GM21737 (cell line): ENCODE data around the gene CYP27C1.
"Not testable (repeated sequence)": the region's sequence is repeated elsewhere in the genome, so short reads cannot be mapped to it uniquely, and the experiment has no call there.

Experiments used
- ATAC-seq: cut with Tn5 transposase; IDR thresholded peaks from one replicate; pipeline ENCODE4 v1.9.1; 2021; ENCODE audit warnings: mild to moderate bottlenecking, moderate library complexity; ENCODE audit not compliant: unreplicated experiment

CYP27C1 gene

GRCh38 chr2:127225186-127225960, 5.3 kb upstream of the CYP27C1 start:
- no peak for ATAC-seq

GRCh38 chr2:127224135-127224534, 4.0 kb upstream of the CYP27C1 start:
- not testable (repeated sequence) for ATAC-seq

GRCh38 chr2:127220768-127221527, 849 bp upstream of the CYP27C1 start:
- ATAC-seq: no peak

GRCh38 chr2:127219171-127220070, 678 bp downstream of the CYP27C1 start:
- ATAC-seq: no peak

GRCh38 chr2:127218812-127219170, 1.3 kb downstream of the CYP27C1 start:
- ATAC-seq: no peak

GRCh38 chr2:127217470-127218325, 2.4 kb downstream of the CYP27C1 start:
- ATAC-seq: no peak

GRCh38 chr2:127216593-127216992, 3.5 kb downstream of the CYP27C1 start:
- ATAC-seq: no peak

GRCh38 chr2:127216095-127216494, 4.0 kb downstream of the CYP27C1 start:
- ATAC-seq: no peak

- ATAC-seq: not testable (repeated sequence)
Observed at GRCh38 chr2:127214201-127214600, 5.9 kb downstream of the CYP27C1 start.

- no peak for ATAC-seq
Observed at GRCh38 chr2:127208313-127208712, 11.8 kb downstream of the CYP27C1 start.

GRCh38 chr2:127205218-127206125, 14.6 kb downstream of the CYP27C1 start:
- ATAC-seq: no peak

- no peak for ATAC-seq
Observed at GRCh38 chr2:127201452-127201851, 18.6 kb downstream of the CYP27C1 start.

GRCh38 chr2:127200962-127201361, 19.1 kb downstream of the CYP27C1 start:
- no peak for ATAC-seq

- ATAC-seq: no peak
Observed at GRCh38 chr2:127199223-127199622, 20.9 kb downstream of the CYP27C1 start.

GRCh38 chr2:127197475-127198385, 22.4 kb downstream of the CYP27C1 start:
- no peak for ATAC-seq

GRCh38 chr2:127196998-127197397, 23.1 kb downstream of the CYP27C1 start:
- ATAC-seq: no peak

GRCh38 chr2:127196549-127196948, 23.6 kb downstream of the CYP27C1 start:
- no peak for ATAC-seq
